Sigmoid colon (tissue), 7 donors: ENCODE data around the gene HNF1B. TPM values are rescaled to one million over a fixed set of nuclear protein-coding genes. Genes with fewer than 3 reads are reported as not detected.

ENCODE experiments used
- DNase-seq: peaks from one replicate; pipeline ENCODE4 v3.0.0-alpha.2; 2019
- H3K27ac ChIP-seq, 4 donors: fragments of 200-600 bp; sonication (generic); one replicate each; pipeline ENCODE4 v1.5.1; 2016 to 2019; ENCODE audit warnings: mild to moderate bottlenecking in 1 of 4
- H3K27me3 ChIP-seq, 3 donors: fragments of 200-600 bp; sonication (generic); one replicate each; pipeline ENCODE4 v1.5.1; 2019; ENCODE audit warnings: mild to moderate bottlenecking in 1 of 3
- H3K36me3 ChIP-seq, 4 donors: fragments of 200-600 bp; sonication (generic); one replicate each; pipeline ENCODE4 v1.5.1; 2016 to 2019
- H3K4me1 ChIP-seq, 4 donors: fragments of 200-600 bp; sonication (generic); one replicate each; pipeline ENCODE4 v1.5.1; 2017 to 2019
- H3K4me3 ChIP-seq, 4 donors: fragments of 200-600 bp; sonication (generic); one replicate each; pipeline ENCODE4 v1.5.1; 2017 to 2019; ENCODE audit warnings: mild to moderate bottlenecking in 2 of 4, moderate library complexity in 1 of 4
- H3K9me3 ChIP-seq, 4 donors: fragments of 200-600 bp in 3 of 4; sonication (generic) in 3 of 4; one replicate each; pipeline versions ENCODE4 v1.5.1 to v1.6.1; 2013 to 2019
- EP300 ChIP-seq, 4 donors: sonication (generic); formaldehyde crosslinking; IDR thresholded peaks; one replicate each; pipeline ENCODE4 v1.6.1; 2017; ENCODE audit warnings: antibody characterized with exemption in 4 of 4
- POLR2A ChIP-seq, 2 donors: fragments of 450-650 bp; IDR thresholded peaks; one replicate each; pipeline ENCODE4 v1.6.1; 2016; ENCODE audit warnings: antibody characterized with exemption in 2 of 2, mild to moderate bottlenecking in 2 of 2, moderate library complexity in 2 of 2
- POLR2AphosphoS5 ChIP-seq, 4 donors: sonication (generic); formaldehyde crosslinking; IDR thresholded peaks; one replicate each; pipeline ENCODE4 v1.6.1; 2017; ENCODE audit warnings: antibody characterized with exemption in 4 of 4
- WGBS, 2 donors: extraction: QIAGEN DNeasy Blood & Tissue Kit; methylation state at CpG; one replicate each; pipeline ENCODE4 v1.1.7; 2013; 5-methylcytosine and 5-hydroxymethylcytosine counted together
- intact Hi-C: fragments of 100-400 bp; cut with DNase I; formaldehyde crosslinking; loops from one replicate; pipeline ENCODE4 v1.15.1; 2023
- polyA plus RNA-seq, 3 donors: library from polyadenylated mRNA; stranded (reverse); fragments of 200-250 nt; gene quantifications; one replicate each; pipeline ENCODE4 v1.2.3, GENCODE V29; 2013
- total RNA-seq, 4 donors: library from RNA; depleted of rRNA; stranded (reverse); fragments of >200 nt; gene quantifications; one replicate each; pipeline ENCODE4 v1.1.0, GENCODE V29; 2016
- TF ChIP-seq, protein P1 (sequence below), 4 experiments: fragments of 450-650 bp in 3 of 4; fragments of 200-600 bp in 1 of 4; IDR thresholded peaks; one replicate each; pipeline ENCODE4 v1.5.1; 2016 to 2019; ENCODE audit warnings: antibody characterized with exemption in 4 of 4, mild to moderate bottlenecking in 3 of 4, moderate library complexity in 2 of 4
- donor health status: healthy with polysubstance abuse.
- donor health status: Bipolar disorder and iron deficiency.
- donor health status: healthy.

The HNF1B gene
- total and polyA plus RNA-seq, 7 donors, result 0.28 to 13.2 (median 10.7) TPM; not detected in 3

DNA sequence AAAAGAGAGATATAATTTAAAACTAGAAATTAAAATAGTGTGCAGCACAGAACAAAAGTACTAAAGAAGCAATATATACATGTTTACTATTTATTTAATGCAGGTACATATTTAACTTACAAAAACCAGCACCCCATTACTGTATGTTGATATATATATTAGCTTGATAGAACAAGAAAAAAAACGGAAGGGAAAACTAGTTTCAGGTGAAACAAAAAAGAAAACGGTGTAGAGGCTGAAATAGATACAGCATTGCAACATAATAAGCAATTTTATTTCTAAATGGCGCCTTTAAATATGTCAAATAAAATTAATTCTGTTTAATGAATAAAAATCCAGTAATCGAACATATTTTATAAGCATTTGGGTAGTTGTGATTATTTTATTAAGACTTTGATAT, 3.9 kb downstream of the HNF1B start:
- intact Hi-C loops, result no loop called here
- WGBS, 2 donors, result 5 to 17% methylated on average over 4 of the region's 4 CpGs
- no peak for TF ChIP-seq POLR2AphosphoS5 (IDR thresholded peaks at IDR 0.05)
- no peak for TF ChIP-seq POLR2A (IDR thresholded peaks at IDR 0.05)
- TF ChIP-seq, protein P1, sequence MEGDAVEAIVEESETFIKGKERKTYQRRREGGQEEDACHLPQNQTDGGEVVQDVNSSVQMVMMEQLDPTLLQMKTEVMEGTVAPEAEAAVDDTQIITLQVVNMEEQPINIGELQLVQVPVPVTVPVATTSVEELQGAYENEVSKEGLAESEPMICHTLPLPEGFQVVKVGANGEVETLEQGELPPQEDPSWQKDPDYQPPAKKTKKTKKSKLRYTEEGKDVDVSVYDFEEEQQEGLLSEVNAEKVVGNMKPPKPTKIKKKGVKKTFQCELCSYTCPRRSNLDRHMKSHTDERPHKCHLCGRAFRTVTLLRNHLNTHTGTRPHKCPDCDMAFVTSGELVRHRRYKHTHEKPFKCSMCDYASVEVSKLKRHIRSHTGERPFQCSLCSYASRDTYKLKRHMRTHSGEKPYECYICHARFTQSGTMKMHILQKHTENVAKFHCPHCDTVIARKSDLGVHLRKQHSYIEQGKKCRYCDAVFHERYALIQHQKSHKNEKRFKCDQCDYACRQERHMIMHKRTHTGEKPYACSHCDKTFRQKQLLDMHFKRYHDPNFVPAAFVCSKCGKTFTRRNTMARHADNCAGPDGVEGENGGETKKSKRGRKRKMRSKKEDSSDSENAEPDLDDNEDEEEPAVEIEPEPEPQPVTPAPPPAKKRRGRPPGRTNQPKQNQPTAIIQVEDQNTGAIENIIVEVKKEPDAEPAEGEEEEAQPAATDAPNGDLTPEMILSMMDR (IDR thresholded peaks at IDR 0.05), result no peak
- no peak for TF ChIP-seq EP300 (IDR thresholded peaks at IDR 0.05)
- no peak overlapping the region for H3K27ac ChIP-seq
- H3K9me3 ChIP-seq, result no peaks in the 10 kb centered on the region
- DNase-seq, result no peak
- peaks cover 78 to 100% (median 96%) of the 10 kb centered on the region in 3 donors for H3K27me3 ChIP-seq
- no peaks in the 10 kb centered on the region for H3K36me3 ChIP-seq
- peaks cover 0 to 38% (median 32%) of the 10 kb centered on the region in 4 donors for H3K4me1 ChIP-seq
- no peak overlapping the region for H3K4me3 ChIP-seq

DNA sequence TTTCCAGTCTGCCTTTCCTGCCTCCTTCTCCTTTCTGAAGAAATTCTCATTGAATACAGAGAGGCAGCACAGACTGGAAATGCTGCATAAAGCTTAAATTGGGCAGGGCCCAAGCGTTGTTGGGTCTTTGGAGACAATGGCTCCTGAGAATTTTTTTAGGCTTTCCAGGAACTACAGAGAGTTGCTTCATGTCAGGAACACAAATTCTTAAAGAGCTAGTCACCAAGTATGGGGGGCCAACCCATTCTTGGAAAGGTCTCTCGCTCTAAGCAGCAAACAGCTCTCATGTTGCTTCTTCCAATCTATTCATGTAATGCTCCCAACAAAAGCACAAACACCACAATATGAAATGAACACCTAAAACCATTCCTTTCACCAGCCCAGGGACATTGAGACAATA, 6.9 kb downstream of the HNF1B start:
- Histone ChIP-seq H3K27ac (no peak overlapping the region), H3K27me3 (peaks cover 49 to 81% (median 75%) of the 10 kb centered on the region in 3 donors), H3K36me3 (no peaks in the 10 kb centered on the region), H3K4me1 (peaks cover 0 to 17% (median 15%) of the 10 kb centered on the region in 4 donors), H3K4me3 (no peak overlapping the region), H3K9me3 (no peaks in the 10 kb centered on the region)
- WGBS, 2 donors, result 79 to 87% methylated on average over 2 of the region's 2 CpGs
- TF ChIP-seq POLR2AphosphoS5 (IDR thresholded peaks at IDR 0.05) (no peak), EP300 (IDR thresholded peaks at IDR 0.05) (no peak), POLR2A (IDR thresholded peaks at IDR 0.05) (no peak)
- TF ChIP-seq, protein P1 (IDR thresholded peaks at IDR 0.05), result no peak
- intact Hi-C loops, result no loop called here
- no peak for DNase-seq

DNA sequence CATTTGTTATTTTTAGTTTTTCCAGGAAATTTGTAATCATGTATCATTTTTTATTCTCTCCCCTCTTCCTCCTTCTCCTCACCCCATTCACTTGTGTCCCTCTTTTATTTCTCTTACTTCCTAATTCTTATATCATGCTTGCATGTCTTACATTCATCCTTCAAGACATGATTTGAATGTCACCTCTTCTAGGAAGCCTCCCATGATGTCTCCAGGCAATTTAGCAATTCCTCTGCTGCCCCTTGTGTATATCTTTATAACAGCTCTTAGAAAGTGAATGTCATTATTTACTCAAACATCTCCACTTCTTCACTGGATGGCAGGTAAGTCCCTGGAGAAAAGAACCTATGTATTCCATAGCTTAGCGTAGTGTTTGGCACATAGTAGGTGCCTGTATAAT, 7.8 kb downstream of the HNF1B start:
- Histone ChIP-seq H3K27ac (no peak overlapping the region), H3K4me3 (no peak overlapping the region), H3K9me3 (no peaks in the 10 kb centered on the region), H3K27me3 (peaks cover 42 to 72% (median 66%) of the 10 kb centered on the region in 3 donors), H3K4me1 (peaks cover 0 to 8% (median 6%) of the 10 kb centered on the region in 4 donors), H3K36me3 (no peaks in the 10 kb centered on the region)
- intact Hi-C loops, result no loop called here
- TF ChIP-seq POLR2AphosphoS5 (IDR thresholded peaks at IDR 0.05), result no peak
- no peak for TF ChIP-seq EP300 (IDR thresholded peaks at IDR 0.05)
- no peak for TF ChIP-seq POLR2A (IDR thresholded peaks at IDR 0.05)
- TF ChIP-seq, protein P1 (IDR thresholded peaks at IDR 0.05), result no peak
- no peak for DNase-seq
- 92 to 94% methylated on average over 1 of the region's 1 CpG for WGBS, 2 donors

DNA sequence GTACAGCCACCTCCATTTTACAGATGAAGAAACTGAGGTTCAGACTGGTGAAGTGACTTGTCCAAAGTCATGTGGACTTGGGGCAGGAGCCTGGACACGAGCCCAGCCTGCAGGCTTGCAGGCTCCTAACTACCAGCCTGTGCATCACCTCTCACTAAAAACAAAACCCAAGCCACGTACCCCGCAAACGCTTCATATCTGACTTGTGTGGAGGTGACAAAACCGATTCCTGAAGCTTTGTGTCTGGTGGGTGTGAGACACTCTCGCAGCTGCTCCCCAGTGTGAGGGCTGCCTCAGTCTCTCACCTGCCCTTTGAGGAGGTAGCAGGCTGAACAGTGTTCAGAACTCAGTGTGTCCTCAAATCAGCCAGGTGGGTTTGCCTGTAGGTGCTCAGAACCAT, 8.4 kb downstream of the HNF1B start:
- no peak overlapping the region for H3K4me3 ChIP-seq
- no peaks in the 10 kb centered on the region for H3K9me3 ChIP-seq
- WGBS, 2 donors, result 78 to 82% methylated on average over 6 of the region's 6 CpGs
- peaks cover 0 to 1% (median 0%) of the 10 kb centered on the region in 4 donors for H3K4me1 ChIP-seq
- TF ChIP-seq POLR2AphosphoS5 (IDR thresholded peaks at IDR 0.05) (no peak), POLR2A (IDR thresholded peaks at IDR 0.05) (no peak), EP300 (IDR thresholded peaks at IDR 0.05) (no peak)
- TF ChIP-seq, protein P1 (IDR thresholded peaks at IDR 0.05), result no peak
- intact Hi-C loops, result no loop called here
- no peaks in the 10 kb centered on the region for H3K36me3 ChIP-seq
- DNase-seq, result no peak
- H3K27me3 ChIP-seq, result peaks cover 35 to 66% (median 59%) of the 10 kb centered on the region in 3 donors
- H3K27ac ChIP-seq, result no peak overlapping the region

DNA sequence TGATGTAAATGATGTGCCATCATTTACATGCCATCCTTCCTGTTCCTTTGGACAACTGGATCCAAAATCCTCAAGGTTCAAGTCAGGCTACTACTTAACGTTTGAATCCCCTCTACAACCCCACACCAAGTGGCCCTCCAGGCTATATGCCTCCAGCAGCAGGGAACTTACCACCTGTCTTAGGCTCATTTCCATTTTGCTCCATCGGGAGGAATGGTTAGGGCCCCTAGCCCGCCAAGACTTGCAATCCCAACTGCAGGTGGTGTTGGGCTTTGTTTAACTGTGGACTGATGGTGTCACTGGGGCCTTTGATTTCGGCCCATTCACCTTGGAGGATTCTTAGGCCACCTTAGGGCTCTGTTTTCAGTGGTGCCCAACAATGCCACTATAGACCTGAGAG, 9.7 kb downstream of the HNF1B start:
- intact Hi-C loops, result no loop called here
- 70 to 82% methylated on average over 4 of the region's 4 CpGs for WGBS, 2 donors
- H3K27ac ChIP-seq, result no peak overlapping the region
- TF ChIP-seq, protein P1 (IDR thresholded peaks at IDR 0.05), result no peak
- TF ChIP-seq POLR2A (IDR thresholded peaks at IDR 0.05) (no peak), EP300 (IDR thresholded peaks at IDR 0.05) (no peak), POLR2AphosphoS5 (IDR thresholded peaks at IDR 0.05) (no peak)
- H3K9me3 ChIP-seq, result no peaks in the 10 kb centered on the region
- DNase-seq, result no peak
- no peak overlapping the region for H3K4me3 ChIP-seq
- no peaks in the 10 kb centered on the region for H3K4me1 ChIP-seq
- H3K27me3 ChIP-seq, result peaks cover 26 to 53% (median 47%) of the 10 kb centered on the region in 3 donors
- no peaks in the 10 kb centered on the region for H3K36me3 ChIP-seq
